Activated CD8-positive, alpha-beta memory T cell treated with anti-CD3 and anti-CD28 coated beads for 24 hours (primary cell): ENCODE data around the gene POLE2.
"Not testable (repeated sequence)": the region's sequence is repeated elsewhere in the genome, so short reads cannot be mapped to it uniquely, and the experiment has no call there.

Experiments used
- DNase-seq: peaks from one replicate; pipeline ENCODE4 v3.0.0-alpha.2; 2020

Gene POLE2

DNA sequence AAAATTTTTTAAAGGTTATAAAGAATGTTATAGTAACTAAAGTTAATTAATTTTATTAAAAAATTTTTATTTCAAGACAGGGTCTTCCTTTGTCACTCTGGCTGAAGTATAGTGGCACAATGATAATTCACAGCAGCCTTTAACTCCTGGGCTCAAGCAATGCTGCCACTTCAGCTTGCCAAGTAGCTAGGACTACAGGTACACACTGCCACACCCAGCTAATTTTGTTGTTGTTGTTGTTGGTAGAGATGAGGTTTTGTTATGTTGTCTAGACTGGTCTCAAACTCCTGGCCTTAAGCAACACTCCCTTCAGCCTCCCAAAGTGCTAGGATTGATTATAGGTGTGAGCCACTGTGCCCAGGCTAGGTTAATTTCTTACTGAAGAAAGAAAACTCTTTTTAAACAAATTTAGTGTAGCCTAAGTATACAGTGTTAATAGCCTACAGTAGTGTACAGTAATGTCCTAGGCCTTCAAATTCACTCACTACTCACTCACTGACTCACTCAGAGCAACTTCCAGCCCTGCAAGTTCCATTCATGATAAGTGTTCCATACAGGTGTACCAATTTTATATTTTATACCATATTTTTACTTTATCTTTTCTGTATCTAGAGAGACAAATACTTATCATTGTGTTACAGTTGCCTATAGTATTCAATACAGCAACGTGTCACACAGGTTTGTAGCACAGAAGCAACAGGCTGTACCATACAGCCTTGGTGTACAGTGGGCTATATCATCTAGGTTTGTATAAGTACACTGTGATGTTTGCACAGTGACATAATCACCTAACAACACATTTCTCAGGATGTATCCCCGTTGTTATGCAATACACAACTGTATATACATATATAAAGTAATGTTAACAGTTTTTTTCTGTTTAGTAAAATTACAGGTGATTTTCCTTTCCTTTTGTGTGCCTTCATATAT lies 28.2 kb downstream of the POLE2 start:
- DNase-seq: no peak

DNA sequence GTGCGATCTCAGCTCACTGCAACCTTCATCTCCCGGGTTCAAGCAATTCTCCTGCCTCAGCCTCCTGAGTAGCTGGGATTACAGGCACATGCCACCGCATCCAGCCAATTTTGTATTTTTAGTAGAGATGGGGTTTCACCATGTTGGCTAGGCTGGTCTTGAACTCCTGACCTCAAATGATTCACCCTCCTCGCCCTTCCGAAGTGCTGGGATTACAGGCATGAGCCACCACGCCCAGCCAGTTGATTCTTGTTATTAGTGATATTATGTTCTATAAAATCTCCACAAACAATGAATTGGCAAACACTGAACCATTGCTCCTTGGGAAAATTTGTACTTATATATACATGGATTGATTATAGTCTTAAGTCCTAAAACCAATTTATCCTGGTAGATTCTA lies 30.5 kb downstream of the POLE2 start:
- not testable (repeated sequence) for DNase-seq

DNA sequence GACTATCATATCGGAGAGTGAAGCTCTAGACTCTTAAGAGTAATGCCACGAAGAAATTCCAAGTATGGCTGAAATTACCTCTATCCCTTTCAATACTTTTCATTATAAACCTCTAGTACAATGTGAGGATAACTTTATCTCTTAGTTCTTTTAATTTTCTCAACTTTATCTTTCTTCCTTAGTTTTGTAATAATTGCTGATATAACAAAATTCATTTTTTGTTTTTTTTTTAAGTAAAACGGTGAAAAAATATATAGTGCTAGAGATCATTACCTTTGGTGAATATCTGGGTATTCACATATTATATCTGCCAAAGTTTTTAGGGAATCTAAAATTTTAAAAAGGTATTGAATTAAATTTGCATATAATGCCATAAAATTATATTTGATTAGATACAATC lies 33.5 kb downstream of the POLE2 start:
- DNase-seq: no peak

DNA sequence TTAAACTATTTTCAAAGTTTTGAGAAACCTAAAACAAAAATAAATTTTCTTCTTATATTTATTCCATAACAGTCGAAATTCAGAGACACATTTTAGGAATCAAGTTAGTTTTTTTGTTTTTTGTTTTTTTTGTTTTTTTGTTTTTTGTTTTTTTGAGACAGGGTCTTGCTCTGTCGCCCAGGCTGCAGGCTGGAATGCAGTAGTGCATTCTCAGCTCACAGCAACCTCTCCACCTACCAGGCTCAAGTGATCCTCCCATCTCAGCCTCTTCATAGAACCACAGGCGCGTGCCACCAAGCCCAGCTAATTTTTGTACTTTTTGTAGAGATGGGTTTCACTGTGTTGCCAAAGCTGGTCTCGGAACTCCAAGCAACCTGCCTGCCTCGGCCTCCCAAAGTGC lies 34.5 kb downstream of the POLE2 start:
- DNase-seq: no peak

DNA sequence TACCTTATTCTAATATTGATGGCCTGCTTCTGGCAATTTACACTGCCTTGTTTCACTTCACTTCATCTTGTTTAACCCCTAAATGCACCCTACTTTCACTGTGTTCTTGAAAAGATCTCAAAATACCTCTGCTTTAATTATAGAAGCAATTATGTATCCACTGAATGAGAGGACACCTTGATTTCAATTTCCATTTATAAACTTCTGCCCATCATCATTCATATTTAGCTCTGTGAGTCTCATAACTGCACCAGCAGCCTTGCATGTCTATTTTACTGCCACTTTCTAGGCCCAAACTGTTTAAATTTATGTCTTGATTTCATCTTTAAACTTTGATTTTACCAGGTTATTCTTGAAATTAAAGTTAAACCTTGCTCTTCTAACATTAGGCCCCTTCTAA lies 45.9 kb downstream of the POLE2 start:
- DNase-seq: no peak

DNA sequence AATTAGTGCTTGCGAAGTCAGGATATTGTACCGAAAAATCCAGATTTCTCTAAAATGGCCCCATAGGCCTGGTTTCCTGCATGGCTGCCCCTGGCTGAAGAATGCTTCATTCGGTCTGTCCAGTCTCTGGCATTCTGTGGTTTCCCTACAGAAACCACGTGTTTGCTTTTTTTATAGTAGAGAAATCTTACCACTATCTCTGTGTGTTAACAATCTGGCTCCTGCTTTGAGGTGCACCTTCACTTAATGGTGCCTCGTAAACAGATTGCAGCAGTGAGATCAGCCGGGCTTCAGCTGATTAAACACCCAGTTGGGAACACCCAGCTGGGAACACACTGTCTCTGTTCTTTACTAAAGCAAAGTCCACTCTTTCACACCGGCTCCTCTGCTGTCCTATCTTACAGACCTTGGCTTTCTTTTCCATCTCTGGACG lies 46.3 kb downstream of the POLE2 start:
- DNase-seq: no peak

DNA sequence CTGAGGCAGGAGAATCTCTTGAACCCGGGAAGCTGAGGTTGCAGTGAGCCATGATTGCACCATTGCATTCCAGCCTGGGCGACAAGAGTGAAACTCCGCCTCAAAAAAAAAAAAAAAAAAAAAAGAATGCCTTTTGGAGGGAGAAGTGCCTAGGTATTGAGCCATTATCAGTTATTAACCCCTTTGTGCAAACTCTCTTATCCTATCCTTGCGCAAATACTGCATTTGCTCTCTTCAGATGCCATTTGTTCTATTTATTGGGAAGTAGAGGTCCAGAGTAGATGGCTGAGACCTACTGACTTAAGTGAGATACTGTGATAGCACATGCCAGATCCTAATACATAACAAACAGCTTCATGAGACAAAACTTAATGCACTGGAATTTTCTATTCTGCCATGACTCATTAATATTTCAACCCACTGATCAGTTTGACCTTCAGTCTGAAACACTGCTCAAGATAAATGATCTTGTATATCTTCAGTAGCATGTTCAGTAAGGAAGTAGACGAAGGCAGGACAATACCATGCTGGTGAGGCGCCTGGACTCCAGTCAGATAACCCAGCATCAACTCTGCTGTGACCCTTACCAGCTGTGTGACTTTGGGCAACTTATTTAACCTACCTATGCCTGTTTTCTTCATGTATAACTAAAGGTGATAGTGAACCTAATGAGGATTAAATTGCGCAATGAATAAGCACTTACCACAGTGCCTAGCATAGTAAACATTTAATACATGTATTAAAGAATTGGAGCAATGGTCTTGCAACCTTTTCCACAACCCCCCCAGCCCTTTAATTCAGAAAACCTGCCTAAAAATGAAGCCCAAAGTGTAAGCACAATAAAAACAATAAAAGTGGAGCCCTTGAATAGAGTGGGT lies 47.2 kb downstream of the POLE2 start:
- DNase-seq: no peak

DNA sequence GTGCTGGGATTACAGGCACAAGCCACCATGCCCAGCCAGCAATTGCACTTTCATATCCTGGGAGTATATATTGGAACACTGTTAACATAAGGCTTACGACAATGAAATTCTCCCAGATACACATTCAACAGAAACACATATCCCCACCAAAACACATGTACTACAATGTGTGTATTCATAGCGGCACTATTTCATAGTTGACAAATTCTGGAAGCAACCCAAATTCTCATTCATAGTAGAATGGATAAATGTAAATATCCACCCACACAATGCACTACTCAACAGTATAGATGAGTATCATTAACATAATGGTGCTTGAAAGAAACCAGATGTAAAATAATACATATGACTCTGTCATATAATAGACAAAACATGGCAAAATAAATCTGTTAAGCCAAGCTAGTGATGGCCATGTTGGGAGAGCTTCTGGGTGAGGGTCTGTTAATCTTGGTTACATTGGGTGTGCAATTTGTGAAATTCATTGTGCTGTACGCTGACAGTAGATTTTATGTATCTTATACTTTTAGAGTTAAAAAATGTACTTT lies 50.4 kb downstream of the POLE2 start:
- DNase-seq: no peak

DNA sequence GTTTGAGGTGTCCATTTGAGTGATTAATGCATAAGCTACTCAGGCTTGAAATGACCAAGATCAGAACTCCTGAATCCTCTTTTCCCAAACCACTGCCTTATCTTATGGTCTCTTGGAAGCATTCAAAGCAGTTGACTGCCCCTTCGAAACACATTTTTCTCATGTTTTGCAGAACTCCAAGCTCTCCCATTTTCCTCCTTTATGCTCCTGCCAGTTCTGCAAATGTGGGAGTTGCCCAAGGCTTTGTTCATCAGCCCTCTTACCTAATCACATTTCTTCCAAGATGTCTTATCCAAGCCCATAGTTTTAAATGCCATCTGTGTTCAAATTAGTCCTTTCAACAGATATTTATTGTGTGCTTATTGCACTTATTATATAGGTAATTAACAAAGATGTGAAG lies 51.1 kb downstream of the POLE2 start:
- no peak for DNase-seq

DNA sequence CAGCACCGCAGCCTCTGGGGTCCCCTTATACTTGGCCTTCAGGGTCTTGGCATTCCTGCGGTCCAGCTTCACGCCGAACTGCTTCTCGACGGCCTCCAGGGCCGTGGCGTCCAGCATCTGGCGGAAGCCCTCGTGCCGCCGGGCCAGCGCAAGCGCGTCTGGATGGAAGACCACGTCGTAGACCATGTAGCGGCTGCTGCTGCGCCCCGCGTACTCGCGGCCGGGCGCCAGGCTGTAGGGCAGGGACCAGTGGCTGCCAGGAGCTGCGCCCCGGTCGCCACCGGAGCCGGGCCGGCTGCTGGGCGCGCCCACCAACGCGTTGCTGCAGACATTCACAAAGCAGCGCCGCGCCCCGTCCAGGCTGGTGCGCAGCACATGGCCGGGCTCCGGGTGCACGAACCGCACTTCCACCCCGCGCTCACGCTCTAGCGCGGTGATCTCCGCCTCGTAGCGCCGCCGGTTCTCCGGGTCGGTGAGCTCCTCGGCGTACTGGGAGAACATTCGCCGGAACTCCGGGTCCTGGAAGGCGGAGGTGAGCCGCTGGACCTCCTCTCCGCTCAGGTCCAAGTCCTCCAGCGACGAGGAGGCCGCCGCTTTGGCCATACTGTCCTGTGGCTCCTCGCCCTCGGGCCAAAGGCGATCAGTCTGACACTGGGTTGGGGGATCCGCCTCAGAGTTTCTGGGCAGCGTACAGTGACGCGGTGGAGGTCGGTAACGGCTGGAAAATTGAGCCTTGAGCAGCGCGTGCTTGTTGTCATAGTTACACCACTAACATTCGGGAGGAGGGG lies 53.3 kb downstream of the POLE2 start, which contains the start of gene DNAAF2:
DNAAF2 (minus strand) TSS at position 698 of the 788 bp plus-strand sequence; CDS start at position 603, 95 bp downstream.
- DNase-seq: peak; percentile 86

DNA sequence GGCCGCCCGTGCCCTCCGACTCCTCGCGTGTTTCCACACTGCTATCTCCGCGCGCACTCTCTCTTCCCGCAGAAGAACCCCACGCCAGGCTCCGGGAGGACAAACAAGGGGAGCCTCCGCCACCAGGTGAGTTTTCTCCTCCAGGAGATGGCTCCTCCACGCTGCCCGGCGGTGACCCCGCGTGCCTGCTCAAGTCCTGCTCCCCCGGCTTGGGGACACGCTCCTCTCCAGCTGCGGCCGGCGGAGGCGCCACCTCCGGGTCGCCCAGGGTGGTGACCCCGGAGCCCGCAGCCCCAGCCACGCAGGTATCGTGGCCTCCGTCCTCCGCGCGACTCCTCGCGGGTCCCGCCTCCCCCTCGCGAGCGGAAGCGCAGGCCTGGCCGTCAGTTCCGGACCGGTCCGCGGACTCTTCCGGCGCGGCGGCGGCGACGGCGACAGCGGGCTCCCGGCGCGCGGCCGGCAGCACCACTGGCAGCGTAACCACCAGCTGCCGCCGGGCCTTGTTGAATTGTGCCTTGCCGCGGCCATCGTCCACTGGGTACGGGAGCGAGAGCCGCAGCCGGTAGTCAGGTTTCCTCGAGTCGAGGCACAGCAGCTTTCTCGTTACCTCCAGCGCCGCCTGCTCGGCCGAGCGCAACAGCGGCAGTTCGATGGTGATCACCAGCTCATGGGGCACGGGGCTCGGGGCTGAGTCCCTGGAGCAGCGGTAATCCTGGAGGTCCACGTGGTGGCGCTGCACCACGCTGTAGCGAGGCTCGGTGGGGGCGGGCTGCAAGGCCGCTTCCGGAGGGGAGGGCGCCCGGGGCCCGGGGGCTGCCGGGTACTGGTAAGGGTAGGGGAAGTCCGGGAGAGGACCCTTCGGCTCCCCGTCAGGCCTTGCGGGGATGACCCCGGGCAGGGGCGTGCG lies 54.1 kb downstream of the POLE2 start:
- peak; percentile 96 for DNase-seq

DNA sequence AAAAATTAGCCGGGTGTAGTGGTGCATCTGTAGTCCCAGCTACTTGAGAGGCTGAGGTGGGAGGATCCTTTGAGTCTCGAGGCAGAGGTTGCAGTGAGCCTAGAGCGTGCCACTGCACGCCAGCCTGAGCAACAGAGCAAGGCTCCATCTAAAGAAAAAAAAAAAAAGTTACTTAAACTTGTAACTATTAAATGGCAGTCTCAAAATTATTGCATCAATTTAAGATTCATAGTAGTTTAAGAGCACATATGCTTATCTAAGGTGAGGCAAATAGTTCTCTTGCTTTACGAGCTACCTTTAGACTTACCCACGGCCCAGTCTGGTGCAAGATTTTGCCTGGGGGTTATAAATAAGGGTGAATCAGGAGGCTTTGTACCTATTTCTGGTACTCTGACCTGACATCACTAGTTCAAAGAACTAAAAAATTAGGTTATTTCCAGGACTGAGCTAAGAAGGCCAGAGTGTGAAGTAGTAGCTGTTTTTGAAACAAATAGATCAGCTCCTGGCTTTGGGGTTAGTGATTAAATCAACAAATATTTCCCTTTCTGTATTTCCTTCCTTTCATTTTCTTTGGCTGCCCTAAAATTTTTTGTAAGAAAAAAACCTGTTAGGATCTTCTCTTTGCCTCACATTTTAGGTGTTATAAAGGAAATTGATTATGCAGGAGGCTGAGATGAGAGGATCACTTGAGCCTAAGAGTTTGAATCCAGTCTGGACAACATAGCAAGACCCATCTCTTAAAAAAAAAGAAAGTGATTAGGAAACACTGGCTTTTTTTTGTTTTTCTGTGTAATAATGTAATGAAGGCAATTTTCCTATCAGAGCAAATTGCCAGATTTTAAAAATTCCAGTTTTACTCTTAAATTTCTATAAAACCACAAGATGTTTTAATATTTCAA lies 63.8 kb downstream of the POLE2 start:
- DNase-seq: no peak

DNA sequence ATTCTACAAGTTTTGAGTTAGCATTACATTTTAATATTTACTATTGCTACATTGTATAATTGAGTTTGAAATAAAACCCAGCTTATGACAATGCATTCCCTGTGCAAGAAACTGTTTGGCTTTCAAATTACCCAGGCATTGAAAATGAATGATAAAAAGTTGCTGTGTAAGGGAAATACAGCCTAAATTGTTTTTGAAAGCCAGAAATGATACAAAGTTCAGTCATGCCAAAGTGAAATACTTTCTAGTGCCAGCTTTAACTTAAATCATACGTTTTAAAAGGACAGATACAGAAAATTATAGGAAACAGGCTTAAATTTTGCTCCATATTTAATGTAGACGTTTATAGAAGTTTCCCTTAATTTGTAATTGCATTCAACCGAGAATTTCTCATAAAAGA lies 64.6 kb downstream of the POLE2 start:
- no peak for DNase-seq

DNA sequence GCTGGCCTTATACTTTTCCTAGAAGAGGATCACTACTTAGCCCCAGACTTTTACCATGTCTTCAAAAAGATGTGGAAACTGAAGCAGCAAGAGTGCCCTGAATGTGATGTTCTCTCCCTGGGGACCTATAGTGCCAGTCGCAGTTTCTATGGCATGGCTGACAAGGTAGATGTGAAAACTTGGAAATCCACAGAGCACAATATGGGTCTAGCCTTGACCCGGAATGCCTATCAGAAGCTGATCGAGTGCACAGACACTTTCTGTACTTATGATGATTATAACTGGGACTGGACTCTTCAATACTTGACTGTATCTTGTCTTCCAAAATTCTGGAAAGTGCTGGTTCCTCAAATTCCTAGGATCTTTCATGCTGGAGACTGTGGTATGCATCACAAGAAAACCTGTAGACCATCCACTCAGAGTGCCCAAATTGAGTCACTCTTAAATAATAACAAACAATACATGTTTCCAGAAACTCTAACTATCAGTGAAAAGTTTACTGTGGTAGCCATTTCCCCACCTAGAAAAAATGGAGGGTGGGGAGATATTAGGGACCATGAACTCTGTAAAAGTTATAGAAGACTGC lies 65.9 kb downstream of the POLE2 start:
- DNase-seq: no peak

DNA sequence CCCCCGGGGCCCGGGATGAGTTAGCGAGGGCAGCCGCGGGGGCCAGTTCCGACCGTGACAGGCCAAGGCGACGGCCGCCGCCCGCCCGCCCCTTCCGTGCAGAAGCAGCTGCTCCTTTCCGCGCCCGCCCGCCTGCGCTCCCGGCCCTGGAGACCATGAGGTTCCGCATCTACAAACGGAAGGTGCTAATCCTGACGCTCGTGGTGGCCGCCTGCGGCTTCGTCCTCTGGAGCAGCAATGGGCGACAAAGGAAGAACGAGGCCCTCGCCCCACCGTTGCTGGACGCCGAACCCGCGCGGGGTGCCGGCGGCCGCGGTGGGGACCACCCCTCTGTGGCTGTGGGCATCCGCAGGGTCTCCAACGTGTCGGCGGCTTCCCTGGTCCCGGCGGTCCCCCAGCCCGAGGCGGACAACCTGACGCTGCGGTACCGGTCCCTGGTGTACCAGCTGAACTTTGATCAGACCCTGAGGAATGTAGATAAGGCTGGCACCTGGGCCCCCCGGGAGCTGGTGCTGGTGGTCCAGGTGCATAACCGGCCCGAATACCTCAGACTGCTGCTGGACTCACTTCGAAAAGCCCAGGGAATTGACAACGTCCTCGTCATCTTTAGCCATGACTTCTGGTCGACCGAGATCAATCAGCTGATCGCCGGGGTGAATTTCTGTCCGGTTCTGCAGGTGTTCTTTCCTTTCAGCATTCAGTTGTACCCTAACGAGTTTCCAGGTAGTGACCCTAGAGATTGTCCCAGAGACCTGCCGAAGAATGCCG lies 66.7 kb downstream of the POLE2 start:
- no peak for DNase-seq

DNA sequence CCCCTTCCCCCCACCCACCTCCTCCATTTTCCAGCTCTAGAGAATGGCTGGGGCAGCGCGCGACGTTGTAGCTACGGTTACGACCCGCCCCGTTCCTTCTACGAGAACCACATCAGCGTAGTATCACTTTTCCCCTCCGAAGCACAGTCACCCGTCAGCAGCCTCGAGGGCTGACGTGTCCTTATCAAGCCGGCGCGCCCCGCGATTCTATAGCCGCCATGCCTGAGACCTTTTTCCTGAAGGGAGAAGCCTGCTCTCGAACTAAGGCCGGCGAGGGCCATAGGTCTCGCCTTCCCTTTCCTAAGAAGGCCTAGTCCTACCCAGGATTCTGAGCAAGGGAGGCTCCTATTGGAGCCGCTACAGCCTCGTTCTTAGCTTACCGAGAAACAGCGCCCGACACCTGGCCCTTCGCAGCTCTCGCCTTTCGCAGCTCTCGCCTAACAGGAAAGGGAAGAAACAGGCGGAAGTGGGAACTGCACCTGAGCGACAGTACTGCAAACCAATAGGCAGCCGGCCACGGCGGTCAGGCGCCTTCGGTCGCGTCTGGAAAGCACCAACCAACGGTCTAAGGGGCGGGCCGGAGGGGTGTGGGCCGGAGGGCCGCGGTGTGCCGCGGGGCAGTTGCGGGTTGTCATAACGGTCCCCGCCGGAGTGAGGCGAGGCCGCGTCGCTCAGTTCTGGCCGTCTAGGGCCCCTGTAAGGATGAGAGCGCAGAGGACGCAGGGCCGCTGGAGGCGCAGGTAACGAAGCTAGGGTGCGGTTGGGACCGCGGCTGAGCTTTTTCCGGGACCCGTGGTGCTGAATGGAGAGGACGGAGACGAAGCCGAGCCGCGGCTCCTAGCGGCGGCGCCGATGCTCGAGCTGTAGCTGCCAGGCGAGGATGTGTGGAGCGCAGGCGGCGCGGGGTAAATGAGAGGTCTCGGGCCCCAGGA lies 67.6 kb downstream of the POLE2 start, which contains the start of the genes MGAT2 and RPL36AL:
MGAT2 (plus strand) TSS at position 618 of the 932 bp plus-strand sequence. CDS start 470 bp downstream, outside the sequence.
RPL36AL (minus strand) TSS at position 445 of the 932 bp plus-strand sequence. CDS start 1,522 bp downstream, outside the sequence.
- peak; percentile 97 for DNase-seq

DNA sequence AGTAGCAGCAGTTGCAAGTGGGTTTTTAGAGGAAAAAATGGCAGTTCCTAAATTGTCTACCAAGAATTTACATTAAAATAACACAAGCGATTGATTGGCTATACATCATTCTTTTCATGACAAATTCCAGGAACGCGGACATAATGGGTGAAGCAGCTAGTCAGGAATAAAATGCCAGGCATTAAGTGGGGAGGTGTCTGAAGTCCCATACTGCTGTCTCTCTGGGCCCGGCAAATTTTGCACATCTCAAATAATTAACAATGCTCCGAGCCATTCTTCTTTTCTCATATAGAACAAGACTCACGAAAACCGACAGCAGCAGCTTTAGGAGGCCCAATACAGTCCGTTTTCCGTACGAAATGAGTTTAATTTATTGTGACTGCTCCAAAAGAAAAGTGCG lies 68.3 kb downstream of the POLE2 start:
- DNase-seq: no peak

DNA sequence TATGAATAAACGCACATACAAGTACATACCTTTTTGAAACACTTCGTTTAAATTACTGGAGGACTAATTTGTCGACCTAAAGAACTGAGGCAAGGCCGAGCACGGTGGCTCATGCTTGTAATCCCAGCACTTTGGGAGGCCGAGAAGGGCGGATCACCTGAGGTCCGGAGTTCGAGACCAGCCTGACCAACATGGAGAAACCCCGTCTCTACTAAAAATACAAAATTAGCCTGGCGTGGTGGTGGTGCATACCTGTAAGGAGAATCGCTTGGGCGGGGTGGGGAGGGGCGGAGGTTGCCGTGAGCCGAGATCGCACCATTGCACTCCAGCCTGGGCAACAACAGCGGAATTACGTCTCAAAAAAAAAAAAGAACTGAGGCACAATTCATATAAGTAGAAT lies 68.7 kb downstream of the POLE2 start:
- not testable (repeated sequence) for DNase-seq
